LHCN-M2 (cell line): ENCODE results near the gene KLF3. TPM values are rescaled to one million over a fixed set of nuclear protein-coding genes. Genes with fewer than 3 reads are reported as not detected.

Experiments used
- DNase-seq: peaks from one replicate; pipeline ENCODE4 v3.0.0-alpha.2; 2012; ENCODE audit warnings: low read depth
- total RNA-seq: library from RNA; depleted of rRNA; stranded (reverse); fragments of >200 nt; gene quantifications from 2 replicates; pipeline ENCODE4 v1.2.3, GENCODE V29; 2014

KLF3 gene
- total RNA-seq, 1 experiment from 2014 or later: 14.1 TPM

GRCh38 chr4:38694330-38694729, 30.3 kb downstream of the KLF3 start:
- DNase-seq: no peak

DNA sequence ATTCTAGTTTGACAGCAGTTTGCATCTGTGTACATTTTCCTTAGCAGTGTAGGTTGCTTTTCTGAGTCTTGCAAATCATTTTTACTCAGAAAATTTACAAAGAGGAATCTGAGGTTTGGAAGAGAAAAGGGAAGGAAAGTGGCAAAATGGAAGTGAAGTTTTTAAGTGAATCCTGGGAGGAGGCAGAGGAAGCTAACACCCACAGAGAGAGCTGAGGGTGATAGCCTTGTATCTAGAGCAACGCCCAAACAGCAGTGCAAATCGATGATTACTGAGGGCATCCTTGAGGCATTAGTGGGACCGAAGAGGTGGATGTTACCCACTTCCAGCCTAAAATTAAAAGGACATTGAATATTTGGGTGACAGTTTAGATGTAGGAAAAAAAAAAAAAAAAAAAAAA, 31.8 kb downstream of the KLF3 start:
- DNase-seq: no peak

- DNase-seq: no peak
Observed at GRCh38 chr4:38696697-38697096, 32.7 kb downstream of the KLF3 start.

- no peak for DNase-seq
Observed at GRCh38 chr4:38698176-38698575, 34.2 kb downstream of the KLF3 start.

- DNase-seq: no peak
Observed at GRCh38 chr4:38699112-38699511, 35.1 kb downstream of the KLF3 start.

- no peak for DNase-seq
Observed at GRCh38 chr4:38703635-38704034, 39.6 kb downstream of the KLF3 start.

DNA sequence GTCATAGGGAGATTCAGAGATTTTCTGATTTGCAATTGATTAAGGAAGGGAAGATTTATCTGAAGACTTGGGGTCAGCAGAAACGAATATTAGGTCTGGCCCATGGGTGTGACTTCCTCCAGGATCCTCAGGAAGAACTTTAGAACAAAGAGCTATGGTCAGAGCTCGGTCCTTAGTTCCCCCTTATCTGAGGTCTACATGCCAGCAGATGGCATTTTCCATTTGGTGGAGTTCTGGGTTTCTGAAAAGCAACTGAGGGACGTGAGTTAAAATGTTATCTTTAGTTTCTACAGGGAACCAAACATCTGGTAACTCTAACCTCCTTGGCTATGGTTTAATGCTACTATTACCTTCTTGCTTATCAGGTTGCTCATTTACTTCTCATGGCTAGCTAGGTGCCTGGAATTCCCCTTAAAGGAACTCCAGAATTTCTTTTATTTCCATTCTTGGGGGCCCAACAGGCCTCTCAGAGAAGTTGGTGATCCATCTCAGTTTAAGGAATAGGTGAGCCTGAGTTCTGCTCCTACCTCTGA, 40.7 kb downstream of the KLF3 start:
- no peak for DNase-seq

GRCh38 chr4:38706301-38706700, 42.3 kb downstream of the KLF3 start:
- no peak for DNase-seq

DNA sequence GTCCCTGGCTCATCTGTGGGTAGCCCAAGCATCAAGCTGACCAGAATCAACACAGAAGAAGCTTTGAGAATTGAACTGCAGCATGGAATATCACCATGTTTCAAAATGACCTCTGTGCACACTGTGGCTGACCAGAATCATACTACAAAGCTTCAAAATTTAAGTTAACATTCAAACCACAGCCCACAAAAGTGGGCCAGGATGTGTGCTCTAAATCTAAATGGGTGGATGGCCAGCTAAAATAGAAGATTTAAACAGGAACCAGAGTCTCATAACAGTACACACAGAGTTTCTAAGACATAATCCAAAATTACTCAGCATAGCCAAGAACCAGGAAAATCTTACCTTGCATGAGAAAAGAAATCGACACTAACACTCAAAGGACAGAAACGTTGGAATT, 46.1 kb downstream of the KLF3 start:
- DNase-seq: no peak

DNA sequence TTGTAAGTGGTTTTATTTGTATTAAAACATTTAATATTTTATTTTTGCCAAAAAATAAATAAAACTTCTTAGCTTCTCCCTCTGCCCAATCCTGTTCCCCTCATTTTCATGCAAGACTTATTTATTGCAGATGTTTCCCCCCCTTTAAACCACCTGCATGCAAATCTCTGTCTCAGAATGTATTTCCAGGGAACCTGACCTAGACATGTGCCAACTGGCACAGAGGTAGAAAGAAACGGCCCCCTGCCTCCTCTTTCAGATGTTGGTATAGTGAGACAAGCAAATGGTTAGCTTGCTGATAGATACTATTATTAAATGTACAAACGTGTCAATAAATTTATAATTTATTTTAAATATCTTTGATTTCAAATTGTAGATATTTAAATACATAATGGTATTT, 47.1 kb downstream of the KLF3 start:
- no peak for DNase-seq

DNA sequence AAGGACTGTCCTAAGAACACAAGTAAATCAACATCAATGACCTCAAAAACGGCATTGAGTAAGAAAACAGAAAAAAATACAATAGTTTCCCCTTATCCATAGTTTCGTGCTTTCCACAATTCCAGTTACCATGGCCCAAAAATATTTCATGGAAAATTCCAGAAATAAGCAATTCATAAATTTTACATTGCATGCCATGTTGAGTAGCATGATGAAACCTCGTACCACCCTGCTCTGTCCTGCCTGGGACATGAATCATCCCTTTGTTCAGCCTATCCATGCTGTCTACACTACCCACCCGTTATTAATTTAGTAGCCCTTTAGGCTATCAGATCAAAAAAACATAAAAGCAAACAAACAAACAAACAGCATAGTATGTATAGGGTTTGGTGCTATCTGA, 51.1 kb downstream of the KLF3 start:
- no peak for DNase-seq

GRCh38 chr4:38716256-38716655, 52.3 kb downstream of the KLF3 start:
- no peak for DNase-seq

DNA sequence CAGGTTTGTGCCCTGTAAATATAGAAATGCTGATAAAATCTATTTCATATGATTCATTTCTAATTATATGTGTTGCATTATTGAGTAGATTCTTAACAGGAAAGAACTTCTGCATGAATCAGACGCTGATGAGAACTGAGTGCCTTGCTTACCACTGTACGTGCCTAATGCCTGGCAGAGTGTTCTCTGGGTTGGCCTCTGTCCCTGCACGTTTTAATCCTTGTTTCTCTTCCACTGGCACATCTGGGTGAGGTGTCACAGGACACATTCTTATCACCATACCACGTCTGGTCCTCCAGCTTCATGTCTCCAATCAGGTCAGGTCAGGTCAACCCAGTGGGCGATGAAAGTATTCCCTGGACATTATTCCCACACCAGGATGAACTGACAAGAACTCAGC, 53.6 kb downstream of the KLF3 start:
- DNase-seq: no peak

DNA sequence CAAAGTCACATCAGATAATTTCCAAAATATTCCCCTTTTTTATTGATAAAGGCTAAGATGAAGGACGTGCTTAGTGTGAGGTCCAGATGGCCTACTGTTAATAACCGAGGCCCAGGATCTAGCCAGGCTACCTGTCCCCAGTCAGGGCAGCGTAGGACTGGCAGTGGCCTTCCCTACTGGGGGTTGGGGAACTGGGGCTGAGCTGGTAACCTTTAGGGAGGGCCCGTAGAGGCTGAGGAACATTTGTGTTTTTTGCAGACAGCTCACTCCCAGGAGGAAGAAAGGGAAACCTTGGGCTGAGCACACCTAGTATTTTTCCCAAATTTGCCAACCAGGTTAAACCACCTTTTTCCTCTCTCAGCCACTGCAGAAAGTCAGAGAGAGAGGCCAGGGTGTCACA, 59.1 kb downstream of the KLF3 start:
- no peak for DNase-seq

GRCh38 chr4:38723726-38724474, 59.9 kb downstream of the KLF3 start:
- DNase-seq: no peak

GRCh38 chr4:38724475-38724808, 60.4 kb downstream of the KLF3 start:
- no peak for DNase-seq

GRCh38 chr4:38728631-38729141, 64.7 kb downstream of the KLF3 start:
- no peak for DNase-seq

- DNase-seq: no peak
Observed at GRCh38 chr4:38730493-38730829, 66.5 kb downstream of the KLF3 start.

- peak; percentile 82 for DNase-seq
Observed at GRCh38 chr4:38730830-38731646, 67.0 kb downstream of the KLF3 start.

DNA sequence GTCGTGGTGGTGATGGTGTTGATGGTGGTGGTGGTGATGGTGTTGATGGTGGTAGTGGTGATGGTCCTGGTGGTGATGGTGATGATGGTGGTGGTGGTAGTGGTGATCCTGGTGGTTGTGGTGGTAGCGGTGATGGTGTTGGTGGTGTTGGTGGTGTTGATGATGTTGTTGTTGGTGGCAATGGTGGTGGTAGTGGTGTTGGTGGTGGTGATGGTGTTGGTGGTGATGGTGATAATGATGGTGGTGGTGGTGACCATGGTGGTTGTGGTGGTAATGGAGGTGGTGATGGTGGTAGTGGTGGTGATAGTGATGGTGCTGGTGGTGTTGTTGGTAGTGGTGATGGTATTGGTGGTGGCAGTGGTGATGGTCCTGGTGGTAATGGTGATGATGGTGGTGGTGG, 69.7 kb downstream of the KLF3 start:
- DNase-seq: no peak

DNA sequence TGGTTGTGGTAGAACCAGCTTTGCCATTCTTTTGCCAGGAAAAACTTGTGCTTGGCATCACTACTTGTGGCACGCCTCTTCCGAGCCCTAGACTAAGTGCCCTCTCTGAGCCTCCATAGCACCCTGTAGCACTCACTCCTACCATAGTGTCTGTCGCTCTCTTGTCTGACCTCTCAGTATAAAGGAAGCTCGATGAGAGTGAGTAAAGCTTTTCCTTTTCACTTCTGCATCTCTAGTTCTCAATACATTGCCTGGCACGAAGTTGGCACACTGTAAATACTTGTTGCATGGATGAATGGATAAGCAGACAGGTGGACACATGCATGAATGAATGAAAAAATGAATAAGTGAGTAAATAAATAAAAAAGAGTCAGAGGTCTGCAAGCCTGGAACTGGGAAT, 70.4 kb downstream of the KLF3 start:
- DNase-seq: no peak

DNA sequence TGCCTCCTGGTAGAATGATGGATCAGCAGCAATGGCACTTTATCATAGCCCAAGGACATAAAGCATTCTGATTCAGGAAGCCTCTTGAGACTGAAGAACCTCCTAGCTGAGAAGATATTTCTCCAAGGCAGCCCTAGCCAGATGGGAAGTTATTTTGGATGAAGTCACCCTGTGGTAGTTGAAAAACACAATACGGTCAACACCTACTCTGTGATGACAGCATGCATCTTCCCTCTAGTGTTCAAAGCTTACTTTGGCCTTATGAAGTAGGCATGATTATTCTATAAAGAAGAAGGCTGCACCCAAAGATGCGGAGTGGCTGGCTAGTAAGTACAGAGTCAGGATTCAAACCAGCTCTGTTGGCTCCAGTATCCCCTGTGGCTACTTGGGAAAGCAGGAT, 70.9 kb downstream of the KLF3 start:
- no peak for DNase-seq

DNA sequence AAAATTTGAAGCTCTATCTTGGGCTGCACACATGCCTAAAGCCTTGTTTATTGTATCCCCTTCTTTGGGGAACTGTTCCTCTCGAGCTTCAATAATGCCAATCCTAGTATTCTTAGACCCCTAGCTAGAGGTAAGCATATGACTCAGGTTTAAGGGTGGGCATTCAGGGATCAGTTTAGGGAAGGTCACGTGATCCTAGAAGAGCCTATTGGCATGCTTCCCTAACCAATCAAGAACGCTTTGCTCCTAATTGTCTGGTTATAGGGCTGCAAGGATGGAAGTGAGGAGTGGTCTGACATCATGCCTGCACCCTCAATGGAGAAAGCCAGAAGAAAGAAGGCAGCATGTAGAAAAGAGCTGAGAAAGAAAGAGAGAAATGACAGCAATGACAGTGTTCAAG, 71.9 kb downstream of the KLF3 start:
- DNase-seq: no peak
